HEK293 (cell line): ENCODE data around the gene SEMA4D.

Experiments
- CTCF ChIA-PET: fragments of 350-600 bp; formaldehyde crosslinking; extraction: SDS; loops from one replicate; lab custom pipeline; 2021; ENCODE audit warnings: antibody characterized with exemption; lab: Yijun Ruan, JAX
- POLR2A ChIA-PET: fragments of 300-600 bp; formaldehyde crosslinking; extraction: SDS; loops from one replicate; lab custom pipeline; 2020; ENCODE audit warnings: antibody characterized with exemption, inconsistent platforms; lab: Yijun Ruan, JAX
- H3K27ac ChIP-seq: fragments of 200-500 bp; sonication (Bioruptor generic); 2 replicates; pipeline ENCODE4 v1.5.1; 2014; ENCODE audit warnings: low read depth, low read length, control low read depth, inconsistent platforms; ENCODE audit errors: extremely low read depth
- H3K36me3 ChIP-seq, 2 experiments: fragments of 200-500 bp in 1 of 2; sonication (Bioruptor generic) in 1 of 2; 1 replicate in 1 of 2; 2 replicates in 1 of 2; pipeline ENCODE4 v1.5.1; 2014 to 2017; ENCODE audit warnings: inconsistent platforms in 2 of 2, low read length in 2 of 2; ENCODE audit not compliant: control insufficient read depth in 2 of 2, insufficient read depth in 1 of 2
- H3K4me1 ChIP-seq: fragments of 200-500 bp; sonication (Bioruptor generic); 2 replicates; pipeline ENCODE4 v1.5.1; 2014; ENCODE audit warnings: mild to moderate bottlenecking, low read length, inconsistent platforms; ENCODE audit not compliant: control insufficient read depth, insufficient read depth
- H3K4me3 ChIP-seq: 2 replicates; pipeline ENCODE4 v1.5.1; 2011; ENCODE audit warnings: low read depth, mild to moderate bottlenecking, control low read depth, low read length, moderate library complexity
- H3K9me3 ChIP-seq: fragments of 200-500 bp; sonication (Bioruptor generic); 2 replicates; pipeline ENCODE4 v1.5.1; 2014; ENCODE audit warnings: low read depth, low read length, inconsistent platforms; ENCODE audit not compliant: control insufficient read depth, insufficient read depth
- GLI2 ChIP-seq: fragments of 450-650 bp; formaldehyde crosslinking; IDR thresholded peaks from 2 replicates; pipeline ENCODE4; 2017; ENCODE audit warnings: missing biosample characterization, missing genetic modification characterization, low read depth, borderline replicate concordance
- HOXC10 ChIP-seq: sonication (generic); formaldehyde crosslinking; IDR thresholded peaks from 2 replicates; pipeline ENCODE4 v1.8.1; 2023; ENCODE audit warnings: mild to moderate bottlenecking, missing genetic modification reagents
- MYNN ChIP-seq: fragments of 450-650 bp; formaldehyde crosslinking; IDR thresholded peaks from 2 replicates; pipeline ENCODE4 v1.5.1; 2016; ENCODE audit warnings: missing biosample characterization, missing genetic modification characterization, borderline replicate concordance
- REPIN1 ChIP-seq: fragments of 450-650 bp; formaldehyde crosslinking; IDR thresholded peaks from 2 replicates; pipeline ENCODE4 v1.5.1; 2017; ENCODE audit warnings: missing biosample characterization, missing genetic modification characterization, low read depth
- SETDB1 ChIP-seq: IDR thresholded peaks from one replicate; pipeline ENCODE4 v1.6.1; 2017; ENCODE audit warnings: mild to moderate bottlenecking, low read length, moderate library complexity, mixed read lengths; ENCODE audit not compliant: insufficient read length
- SP2 ChIP-seq: fragments of 450-650 bp; formaldehyde crosslinking; IDR thresholded peaks from 2 replicates; pipeline ENCODE4 v1.5.1; 2016; ENCODE audit warnings: missing biosample characterization, missing genetic modification characterization
- SP7 ChIP-seq: fragments of 450-650 bp; formaldehyde crosslinking; IDR thresholded peaks from 2 replicates; pipeline ENCODE4 v1.5.1; 2016; ENCODE audit warnings: missing biosample characterization, missing genetic modification characterization
- ZBTB17 ChIP-seq: fragments of 450-650 bp; formaldehyde crosslinking; IDR thresholded peaks from 2 replicates; pipeline ENCODE4 v1.5.1; 2016; ENCODE audit warnings: missing biosample characterization, missing genetic modification characterization
- ZFP37 ChIP-seq: fragments of 450-650 bp; formaldehyde crosslinking; IDR thresholded peaks from 2 replicates; pipeline ENCODE4 v1.5.1; 2016; ENCODE audit warnings: missing biosample characterization, missing genetic modification characterization
- ZFP69B ChIP-seq: fragments of 450-650 bp; formaldehyde crosslinking; IDR thresholded peaks from 2 replicates; pipeline ENCODE4 v1.5.1; 2016; ENCODE audit warnings: missing biosample characterization, missing genetic modification characterization
- ZNF10 ChIP-seq: fragments of 450-650 bp; formaldehyde crosslinking; IDR thresholded peaks from 2 replicates; pipeline ENCODE4 v1.5.1; 2017; ENCODE audit warnings: missing biosample characterization, missing genetic modification characterization
- ZNF16 ChIP-seq: fragments of 450-650 bp; formaldehyde crosslinking; IDR thresholded peaks from 2 replicates; pipeline ENCODE4 v1.5.1; 2016; ENCODE audit warnings: low read depth, missing biosample characterization, missing genetic modification characterization
- ZNF324 ChIP-seq: fragments of 450-650 bp; formaldehyde crosslinking; IDR thresholded peaks from 2 replicates; pipeline ENCODE4 v1.5.1; 2016; ENCODE audit warnings: missing biosample characterization, missing genetic modification characterization
- ZNF366 ChIP-seq: fragments of 450-650 bp; formaldehyde crosslinking; conservative IDR thresholded peaks from 2 replicates; pipeline ENCODE4 v1.5.1; 2016; ENCODE audit warnings: missing biosample characterization, missing genetic modification characterization
- ZNF404 ChIP-seq: fragments of 450-650 bp; formaldehyde crosslinking; IDR thresholded peaks from 2 replicates; pipeline ENCODE4 v1.5.1; 2017; ENCODE audit warnings: missing biosample characterization, missing genetic modification characterization
- ZNF473 ChIP-seq: fragments of 450-650 bp; formaldehyde crosslinking; IDR thresholded peaks from 2 replicates; pipeline ENCODE4 v1.5.1; 2017; ENCODE audit warnings: missing biosample characterization, missing genetic modification characterization
- ZNF549 ChIP-seq: fragments of 450-650 bp; IDR thresholded peaks from 2 replicates; pipeline ENCODE4 v1.5.1; 2018; ENCODE audit warnings: missing biosample characterization, missing genetic modification characterization, mild to moderate bottlenecking, inconsistent platforms, moderate library complexity
- ZNF629 ChIP-seq: fragments of 450-650 bp; formaldehyde crosslinking; IDR thresholded peaks from 2 replicates; pipeline ENCODE4 v1.5.1; 2017; ENCODE audit warnings: missing biosample characterization, missing genetic modification characterization
- ZSCAN23 ChIP-seq: fragments of 450-650 bp; formaldehyde crosslinking; IDR thresholded peaks from 2 replicates; pipeline ENCODE4 v1.5.1; 2016; ENCODE audit warnings: missing biosample characterization, missing genetic modification characterization
- TF ChIP-seq, protein P1 (sequence below): sonication (generic); formaldehyde crosslinking; IDR thresholded peaks from 2 replicates; pipeline ENCODE4 v1.8.1; 2022; ENCODE audit warnings: mild to moderate bottlenecking, moderate library complexity, missing genetic modification reagents
- TF ChIP-seq, protein P2 (sequence below): fragments of 450-650 bp; formaldehyde crosslinking; IDR thresholded peaks from 2 replicates; pipeline ENCODE4 v1.5.1; 2017; ENCODE audit warnings: missing biosample characterization, missing genetic modification characterization
- TF ChIP-seq, protein P3 (sequence below): fragments of 450-650 bp; formaldehyde crosslinking; optimal IDR thresholded peaks from 2 replicates; pipeline ENCODE3; 2016; ENCODE audit warnings: missing biosample characterization, mild to moderate bottlenecking, missing genetic modification characterization
- TF ChIP-seq, protein P4 (sequence below): fragments of 450-650 bp; IDR thresholded peaks from 2 replicates; pipeline ENCODE4 v1.5.1; 2018; ENCODE audit warnings: missing biosample characterization, mild to moderate bottlenecking, missing genetic modification characterization
- TF ChIP-seq, protein P5 (sequence below): fragments of 450-650 bp; formaldehyde crosslinking; IDR thresholded peaks from 2 replicates; pipeline ENCODE4 v1.5.1; 2016; ENCODE audit warnings: missing biosample characterization, missing genetic modification characterization

The SEMA4D gene

DNA sequence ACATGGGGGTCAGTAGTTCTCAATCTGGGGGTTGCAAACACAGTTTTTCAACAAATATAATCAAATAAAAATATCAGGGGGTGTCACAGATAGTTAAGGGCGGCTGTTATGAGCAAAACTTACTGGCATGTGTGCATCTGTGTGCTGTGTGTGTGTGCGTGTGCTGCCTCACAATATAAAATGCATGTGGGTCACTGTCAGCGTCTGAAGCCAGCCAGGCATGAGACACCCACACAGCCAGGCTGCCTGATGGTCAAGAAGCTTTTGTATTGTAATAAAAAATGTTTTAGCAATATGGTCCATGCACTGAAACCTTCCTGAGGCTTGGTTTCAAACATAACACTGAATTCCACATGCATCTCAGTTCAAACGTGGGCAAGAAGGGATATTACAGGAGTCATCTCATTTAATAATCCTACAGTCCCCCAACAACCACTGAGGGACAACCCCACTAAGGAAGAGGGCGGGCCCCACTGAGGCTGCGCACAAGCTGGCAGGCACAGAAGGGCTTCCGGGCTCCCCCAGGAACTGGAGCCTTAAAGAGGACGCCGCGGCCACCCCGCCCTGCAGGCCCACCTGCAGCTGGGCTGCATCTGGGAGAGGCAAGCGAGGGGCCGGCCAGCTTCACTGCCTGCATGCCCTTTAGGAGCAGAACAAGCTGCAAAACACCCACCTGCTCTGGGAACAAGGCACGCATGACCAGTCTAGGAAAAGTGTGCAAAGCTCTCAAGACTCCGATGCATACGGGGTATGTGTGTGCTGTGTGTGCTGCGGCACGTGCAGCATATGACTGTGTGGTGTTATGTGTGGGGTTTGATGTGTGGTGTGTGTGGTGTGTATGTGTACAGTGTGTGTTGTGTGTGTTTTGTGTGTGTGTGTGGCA is 14.1 kb downstream of the SEMA4D start:
- Histone ChIP-seq H3K36me3 (peaks cover 0 to 10% of the 10 kb centered on the region in 2 experiments; a peak in 2 of 3 replicates), H3K4me3 (no peak overlapping the region), H3K4me1 (no peaks in the 10 kb centered on the region), H3K27ac (no peak overlapping the region), H3K9me3 (no peaks in the 10 kb centered on the region)
- POLR2A ChIA-PET: no interaction called here
- TF ChIP-seq HOXC10 (CRISPR knock-in tag): no peak
- TF ChIP-seq ZFP37 (tag by site-specific recombination): no peak
- TF ChIP-seq, protein P1, sequence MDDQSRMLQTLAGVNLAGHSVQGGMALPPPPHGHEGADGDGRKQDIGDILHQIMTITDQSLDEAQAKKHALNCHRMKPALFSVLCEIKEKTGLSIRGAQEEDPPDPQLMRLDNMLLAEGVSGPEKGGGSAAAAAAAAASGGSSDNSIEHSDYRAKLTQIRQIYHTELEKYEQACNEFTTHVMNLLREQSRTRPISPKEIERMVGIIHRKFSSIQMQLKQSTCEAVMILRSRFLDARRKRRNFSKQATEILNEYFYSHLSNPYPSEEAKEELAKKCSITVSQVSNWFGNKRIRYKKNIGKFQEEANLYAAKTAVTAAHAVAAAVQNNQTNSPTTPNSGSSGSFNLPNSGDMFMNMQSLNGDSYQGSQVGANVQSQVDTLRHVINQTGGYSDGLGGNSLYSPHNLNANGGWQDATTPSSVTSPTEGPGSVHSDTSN (CRISPR knock-in tag): no peak
- TF ChIP-seq SETDB1: no peak
- TF ChIP-seq, protein P2, sequence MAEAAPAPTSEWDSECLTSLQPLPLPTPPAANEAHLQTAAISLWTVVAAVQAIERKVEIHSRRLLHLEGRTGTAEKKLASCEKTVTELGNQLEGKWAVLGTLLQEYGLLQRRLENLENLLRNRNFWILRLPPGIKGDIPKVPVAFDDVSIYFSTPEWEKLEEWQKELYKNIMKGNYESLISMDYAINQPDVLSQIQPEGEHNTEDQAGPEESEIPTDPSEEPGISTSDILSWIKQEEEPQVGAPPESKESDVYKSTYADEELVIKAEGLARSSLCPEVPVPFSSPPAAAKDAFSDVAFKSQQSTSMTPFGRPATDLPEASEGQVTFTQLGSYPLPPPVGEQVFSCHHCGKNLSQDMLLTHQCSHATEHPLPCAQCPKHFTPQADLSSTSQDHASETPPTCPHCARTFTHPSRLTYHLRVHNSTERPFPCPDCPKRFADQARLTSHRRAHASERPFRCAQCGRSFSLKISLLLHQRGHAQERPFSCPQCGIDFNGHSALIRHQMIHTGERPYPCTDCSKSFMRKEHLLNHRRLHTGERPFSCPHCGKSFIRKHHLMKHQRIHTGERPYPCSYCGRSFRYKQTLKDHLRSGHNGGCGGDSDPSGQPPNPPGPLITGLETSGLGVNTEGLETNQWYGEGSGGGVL: no peak
- TF ChIP-seq ZNF324 (tag by site-specific recombination): no peak
- TF ChIP-seq ZNF549 (tag by site-specific recombination): no peak
- TF ChIP-seq ZNF473 (tag by site-specific recombination): no peak
- no peak for TF ChIP-seq SP2 (tag by site-specific recombination)
- TF ChIP-seq ZNF366 (tag by site-specific recombination): no peak
- TF ChIP-seq, protein P3, sequence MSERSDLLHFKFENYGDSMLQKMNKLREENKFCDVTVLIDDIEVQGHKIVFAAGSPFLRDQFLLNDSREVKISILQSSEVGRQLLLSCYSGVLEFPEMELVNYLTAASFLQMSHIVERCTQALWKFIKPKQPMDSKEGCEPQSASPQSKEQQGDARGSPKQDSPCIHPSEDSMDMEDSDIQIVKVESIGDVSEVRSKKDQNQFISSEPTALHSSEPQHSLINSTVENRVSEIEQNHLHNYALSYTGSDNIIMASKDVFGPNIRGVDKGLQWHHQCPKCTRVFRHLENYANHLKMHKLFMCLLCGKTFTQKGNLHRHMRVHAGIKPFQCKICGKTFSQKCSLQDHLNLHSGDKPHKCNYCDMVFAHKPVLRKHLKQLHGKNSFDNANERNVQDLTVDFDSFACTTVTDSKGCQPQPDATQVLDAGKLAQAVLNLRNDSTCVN (tag by site-specific recombination): no peak
- no peak for TF ChIP-seq ZNF629 (tag by site-specific recombination)
- no peak for TF ChIP-seq ZFP69B (tag by site-specific recombination)
- no peak for TF ChIP-seq GLI2 (tag by site-specific recombination)
- CTCF ChIA-PET: no interaction called here

DNA sequence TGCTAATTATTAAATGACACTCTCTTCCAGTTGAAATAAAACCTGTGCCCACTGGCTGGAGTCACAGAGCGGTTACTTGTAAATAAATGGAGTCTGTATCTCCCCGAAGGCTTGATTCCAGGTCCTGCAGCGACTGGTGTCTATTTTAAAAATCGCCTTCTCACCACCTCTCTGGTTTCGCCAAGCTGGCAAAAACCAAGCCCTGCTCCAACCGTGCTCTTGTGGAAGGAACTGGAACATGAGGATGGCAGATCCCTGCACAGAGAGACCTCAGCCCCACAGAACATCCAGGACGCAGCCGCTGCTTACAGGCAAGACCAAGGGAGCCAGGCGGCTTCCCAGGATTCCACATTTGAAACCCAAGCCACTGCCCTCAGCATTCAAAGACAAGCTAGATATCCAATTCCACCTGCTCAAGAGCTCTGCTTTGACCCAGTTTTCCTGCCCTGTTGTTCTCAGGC is 15.0 kb downstream of the SEMA4D start:
- CTCF ChIA-PET: interaction anchor here (0.7 to 1.1 kb wide), 2 partner anchors 9 to 67 kb away, joined by 3 read pairs; no protein-coding TSS in a partner anchor
- POLR2A ChIA-PET: no interaction called here
- no peak overlapping the region for H3K4me3 ChIP-seq
- TF ChIP-seq ZNF16 (no peak), SP7 (no peak), ZNF10 (tag by site-specific recombination) (no peak), ZSCAN23 (tag by site-specific recombination) (no peak), REPIN1 (tag by site-specific recombination) (no peak), MYNN (tag by site-specific recombination) (no peak), ZBTB17 (no peak), ZNF404 (no peak)
- TF ChIP-seq, protein P4, sequence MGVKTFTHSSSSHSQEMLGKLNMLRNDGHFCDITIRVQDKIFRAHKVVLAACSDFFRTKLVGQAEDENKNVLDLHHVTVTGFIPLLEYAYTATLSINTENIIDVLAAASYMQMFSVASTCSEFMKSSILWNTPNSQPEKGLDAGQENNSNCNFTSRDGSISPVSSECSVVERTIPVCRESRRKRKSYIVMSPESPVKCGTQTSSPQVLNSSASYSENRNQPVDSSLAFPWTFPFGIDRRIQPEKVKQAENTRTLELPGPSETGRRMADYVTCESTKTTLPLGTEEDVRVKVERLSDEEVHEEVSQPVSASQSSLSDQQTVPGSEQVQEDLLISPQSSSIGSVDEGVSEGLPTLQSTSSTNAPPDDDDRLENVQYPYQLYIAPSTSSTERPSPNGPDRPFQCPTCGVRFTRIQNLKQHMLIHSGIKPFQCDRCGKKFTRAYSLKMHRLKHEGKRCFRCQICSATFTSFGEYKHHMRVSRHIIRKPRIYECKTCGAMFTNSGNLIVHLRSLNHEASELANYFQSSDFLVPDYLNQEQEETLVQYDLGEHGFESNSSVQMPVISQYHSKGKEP (tag by site-specific recombination): no peak
- TF ChIP-seq, protein P5, sequence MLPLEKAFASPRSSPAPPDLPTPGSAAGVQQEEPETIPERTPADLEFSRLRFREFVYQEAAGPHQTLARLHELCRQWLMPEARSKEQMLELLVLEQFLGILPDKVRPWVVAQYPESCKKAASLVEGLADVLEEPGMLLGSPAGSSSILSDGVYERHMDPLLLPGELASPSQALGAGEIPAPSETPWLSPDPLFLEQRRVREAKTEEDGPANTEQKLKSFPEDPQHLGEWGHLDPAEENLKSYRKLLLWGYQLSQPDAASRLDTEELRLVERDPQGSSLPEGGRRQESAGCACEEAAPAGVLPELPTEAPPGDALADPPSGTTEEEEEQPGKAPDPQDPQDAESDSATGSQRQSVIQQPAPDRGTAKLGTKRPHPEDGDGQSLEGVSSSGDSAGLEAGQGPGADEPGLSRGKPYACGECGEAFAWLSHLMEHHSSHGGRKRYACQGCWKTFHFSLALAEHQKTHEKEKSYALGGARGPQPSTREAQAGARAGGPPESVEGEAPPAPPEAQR (tag by site-specific recombination): no peak
- TF ChIP-seq, protein P3 (tag by site-specific recombination): no peak

More for the DNA sequence above, 15.0 kb downstream of the SEMA4D start:
- Histone ChIP-seq H3K9me3 (no peaks in the 10 kb centered on the region), H3K27ac (no peak overlapping the region), H3K4me1 (no peaks in the 10 kb centered on the region), H3K36me3 (peaks cover 0 to 10% of the 10 kb centered on the region in 2 experiments; a peak in 2 of 3 replicates)
